MCF 10A (cell line): ENCODE data around the gene MAZ. TPM values are rescaled to one million over a fixed set of nuclear protein-coding genes. Genes with fewer than 3 reads are reported as not detected.

Source experiments
- BruUV-seq: library from RNA; stranded (reverse); fragments of 400-500 nt; replicated peaks from 2 replicates; lab custom pipeline; 2021; lab: Mats Ljungman, UMichigan
- CTCF ChIA-PET: fragments of 300-600 bp; sonication (Branson Sonifier 250); formaldehyde crosslinking; extraction: SDS; loops from one replicate; lab custom pipeline; 2021; ENCODE audit warnings: antibody characterized with exemption, inconsistent platforms; lab: Yijun Ruan, JAX
- POLR2A ChIA-PET: fragments of 300-600, 350-650 bp; sonication (Branson Sonifier 250); formaldehyde crosslinking; extraction: SDS; loops from one replicate; lab custom pipeline; 2020; ENCODE audit warnings: antibody characterized with exemption, inconsistent platforms; lab: Yijun Ruan, JAX
- DNase-seq: peaks from one replicate; pipeline ENCODE4 v3.0.0-alpha.2; 2018; ENCODE audit not compliant: unreplicated experiment
- H3K27ac Mint-ChIP-seq: one replicate; pipeline ENCODE4 v1.8.0; 2022; ENCODE audit warnings: mild to moderate bottlenecking, low read depth, mixed read lengths; ENCODE audit not compliant: unreplicated experiment
- H3K27me3 Mint-ChIP-seq: one replicate; pipeline ENCODE4 v1.8.0; 2022; ENCODE audit warnings: mixed read lengths; ENCODE audit not compliant: insufficient read depth, unreplicated experiment
- H3K36me3 Mint-ChIP-seq: one replicate; pipeline ENCODE4 v1.8.0; 2022; ENCODE audit warnings: mild to moderate bottlenecking, moderate library complexity, mixed read lengths; ENCODE audit not compliant: insufficient read depth, unreplicated experiment
- H3K4me1 Mint-ChIP-seq: one replicate; pipeline ENCODE4 v1.8.0; 2022; ENCODE audit warnings: mixed read lengths; ENCODE audit not compliant: insufficient read depth, unreplicated experiment
- H3K4me3 Mint-ChIP-seq: one replicate; pipeline ENCODE4 v1.8.0; 2022; ENCODE audit warnings: mild to moderate bottlenecking, moderate library complexity, mixed read lengths; ENCODE audit not compliant: unreplicated experiment
- H3K9me3 Mint-ChIP-seq: one replicate; pipeline ENCODE4 v1.8.0; 2022; ENCODE audit warnings: mixed read lengths; ENCODE audit not compliant: unreplicated experiment
- CTCF ChIP-seq: fragments of 200-600 bp; IDR thresholded peaks from one replicate; pipeline ENCODE4 v1.8.0; 2022; ENCODE audit warnings: antibody characterized with exemption, mild to moderate bottlenecking; ENCODE audit not compliant: unreplicated experiment
- intact Hi-C: fragments of 100-400 bp; cut with micrococcal nuclease; formaldehyde crosslinking; loops from 2 replicates; pipeline ENCODE4 v1.14.1; 2022
- total RNA-seq: library from RNA; stranded (reverse); gene quantifications from 2 replicates; pipeline ENCODE4 v1.2.3, GENCODE V29; 2022

Gene MAZ
- total RNA-seq, 1 experiment from 2014 or later = 185 TPM

DNA sequence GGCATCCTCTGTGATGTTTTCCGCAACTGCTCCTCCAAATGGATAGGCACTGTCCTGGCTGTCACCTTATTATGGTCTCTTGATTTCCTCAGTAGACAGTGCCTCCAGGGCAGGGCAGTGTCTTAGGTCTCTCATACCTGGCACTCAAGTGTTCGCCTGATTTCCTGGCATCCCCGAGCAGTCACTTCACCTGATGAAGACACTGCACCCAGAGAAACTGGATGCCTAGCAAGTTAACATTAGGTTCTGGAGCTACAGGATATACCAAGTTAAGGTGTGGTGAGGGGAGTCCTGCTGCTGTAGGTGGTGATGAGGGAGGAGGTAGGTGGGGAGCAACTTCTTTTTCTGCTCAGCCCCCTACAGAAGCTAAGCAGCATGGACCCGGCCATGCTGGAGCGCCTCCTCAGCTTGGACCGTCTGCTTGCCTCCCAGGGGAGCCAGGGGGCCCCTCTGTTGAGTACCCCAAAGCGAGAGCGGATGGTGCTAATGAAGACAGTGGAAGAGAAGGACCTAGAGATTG lies 3.9 kb upstream of the MAZ start:
- CTCF ChIA-PET = interaction anchor here (0.7 to 1.4 kb wide), 3 partner anchors 15 to 102 kb away, joined by 3 to 4 read pairs (median 4); no protein-coding TSS in a partner anchor
- Mint-ChIP-seq H3K27ac (peak overlapping the region; percentile 46), H3K36me3 (peaks cover 29% of the 10 kb centered on the region), H3K4me3 (no peak overlapping the region), H3K9me3 (no peaks in the 10 kb centered on the region), H3K4me1 (peaks cover 17% of the 10 kb centered on the region), H3K27me3 (no peaks in the 10 kb centered on the region)
- no TSS peak for BruUV-seq
- intact Hi-C loops = no loop called here
- DNase-seq = no peak
- TF ChIP-seq CTCF = no peak
- POLR2A ChIA-PET = interaction anchor here (0.9 to 6.7 kb wide), 3 partner anchors 9 to 14 kb away, joined by 4 to 94 read pairs (median 30); partner anchors contain the start of genes KIF22, PAGR1 and PRRT2

DNA sequence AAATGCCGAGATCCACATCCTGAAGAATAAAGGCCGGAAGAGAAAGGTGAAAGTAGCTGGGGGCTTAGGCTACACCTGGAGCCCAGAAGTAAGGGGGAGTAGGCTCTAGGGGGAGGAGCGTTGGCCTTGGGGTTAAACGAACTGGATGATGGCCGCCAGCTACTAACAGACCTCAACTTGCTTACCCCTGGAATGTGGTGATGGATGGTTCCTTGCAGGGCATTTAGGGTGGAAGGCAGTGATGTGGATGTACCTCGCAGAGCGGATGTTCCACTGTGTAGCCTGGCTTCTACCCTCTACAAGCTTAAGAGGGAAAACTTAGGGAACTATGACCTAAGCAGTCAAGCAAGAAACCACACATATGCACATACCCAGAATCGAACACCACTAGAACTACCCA lies 2.3 kb upstream of the MAZ start:
- intact Hi-C loops = no loop called here
- no peak for TF ChIP-seq CTCF
- Mint-ChIP-seq H3K27ac (peak overlapping the region; percentile 98), H3K36me3 (peaks cover 38% of the 10 kb centered on the region), H3K4me1 (peaks cover 26% of the 10 kb centered on the region), H3K27me3 (no peaks in the 10 kb centered on the region), H3K9me3 (no peaks in the 10 kb centered on the region), H3K4me3 (peak overlapping the region; percentile 92)
- CTCF ChIA-PET = interaction anchor here (0.9 to 1.9 kb wide), 9 partner anchors 8 to 859 kb away, joined by 3 to 8 read pairs (median 4); partner anchors contain the start of genes KIF22, MVP and PAGR1
- DNase-seq = no peak
- POLR2A ChIA-PET = interaction anchor here (0.6 to 6.7 kb wide), 18 partner anchors 10 to 263 kb away, joined by 3 to 94 read pairs (median 4); partner anchors contain the start of genes ALDOA, CDIPT, HIRIP3 and KIF22
- BruUV-seq = no TSS peak

DNA sequence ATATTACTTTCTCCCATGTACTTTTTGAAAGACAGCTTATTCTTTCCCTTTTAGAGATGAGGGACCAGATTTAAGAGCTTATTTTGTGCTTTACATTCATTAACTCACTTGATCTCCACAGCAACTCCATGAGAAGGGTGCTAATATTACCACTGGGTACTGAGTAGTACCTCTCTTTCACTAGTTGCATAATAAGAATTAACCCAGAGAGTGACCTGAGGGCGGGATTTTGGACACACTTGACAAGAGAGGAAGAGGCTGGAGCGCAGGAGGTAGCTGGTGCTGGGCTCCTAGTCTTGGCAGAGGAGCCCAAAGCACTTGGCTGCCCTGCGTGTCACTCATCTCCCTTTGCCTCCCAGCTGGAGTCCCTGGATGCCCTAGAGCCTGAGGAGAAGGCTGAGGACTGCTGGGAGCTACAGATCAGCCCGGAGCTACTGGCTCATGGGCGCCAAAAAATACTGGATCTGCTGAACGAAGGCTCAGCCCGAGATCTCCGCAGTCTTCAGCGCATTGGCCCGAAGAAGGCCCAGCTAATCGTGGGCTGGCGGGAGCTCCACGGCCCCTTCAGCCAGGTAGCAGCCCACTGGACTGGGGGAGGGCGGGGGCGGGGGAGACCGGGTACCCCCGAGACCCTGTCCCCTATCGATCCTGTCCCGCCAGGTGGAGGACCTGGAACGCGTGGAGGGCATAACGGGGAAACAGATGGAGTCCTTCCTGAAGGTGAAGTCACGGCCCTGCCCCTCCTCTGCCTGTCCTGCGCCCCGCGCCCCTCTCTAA lies 1.7 kb upstream of the MAZ start:
- Mint-ChIP-seq H3K27ac (peak overlapping the region; percentile 98), H3K4me3 (peak overlapping the region; percentile 92), H3K9me3 (no peaks in the 10 kb centered on the region), H3K27me3 (no peaks in the 10 kb centered on the region), H3K4me1 (peaks cover 26% of the 10 kb centered on the region), H3K36me3 (peaks cover 40% of the 10 kb centered on the region)
- ChIA-PET POLR2A (interaction anchor here (0.5 to 6.7 kb wide), 20 partner anchors 10 to 829 kb away, joined by 3 to 94 read pairs (median 4); partner anchors contain the start of genes ALDOA, CDIPT, HIRIP3 and KCTD13), CTCF (interaction anchor here (0.9 to 1.9 kb wide), 8 partner anchors 9 to 44 kb away, joined by 3 to 8 read pairs (median 4); partner anchors contain the start of genes KIF22, MVP and PAGR1)
- no peak for TF ChIP-seq CTCF
- intact Hi-C loops = loop anchor here (1.0 to 5.0 kb wide), 2 partner anchors 14 to 218 kb away; partner anchors contain the start of genes C16orf92 and KIF22
- peak; percentile 64 for DNase-seq
- TSS peak; percentile 73 for BruUV-seq
